ENCODE data around the gene GORAB.

GRCh38 chr1:170518965-170519364 is 13.0 kb upstream of the GORAB start:
- TF ChIP-seq TBP (optimal IDR thresholded peaks at IDR 0.05; ENCODE audit: low read depth, low read length) (no peak), CTCF (IDR thresholded peaks at IDR 0.05 in 2 of 3, conservative IDR thresholded peaks at IDR 0.05 in 1 of 3; ENCODE audit: insufficient read depth in 2 of 3, low read depth in 1 of 3, low read length in 3 of 3) (no peak), ELF1 (tag; IDR thresholded peaks at IDR 0.05) (no peak), LCOR (CRISPR knock-in tag; IDR thresholded peaks at IDR 0.05) (no peak), STAG1 (CRISPR knock-in tag; IDR thresholded peaks at IDR 0.05; ENCODE audit: borderline replicate concordance) (no peak), E2F3 (CRISPR knock-in tag; IDR thresholded peaks at IDR 0.05) (no peak), TBL1XR1 (IDR thresholded peaks at IDR 0.05; ENCODE audit: low read length in 2 of 2) (no peak), POLR2A (conservative IDR thresholded peaks at IDR 0.05) (no peak)

All from K562 (cell line).